Stimulated activated CD4-positive, alpha-beta T cell treated with anti-CD3 and anti-CD28 coated beads, Interleukin-12 subunit alpha, Interleukin-12 subunit beta, amount 100 ng/mL, for 4 hours (primary cell): ENCODE measurements around the gene QPRT.
"Not testable (repeated sequence)": the region's sequence is repeated elsewhere in the genome, so short reads cannot be mapped to it uniquely, and the experiment has no call there.

Experiments
- DNase-seq: peaks from one replicate; pipeline ENCODE4 v3.0.0-alpha.2; 2020

QPRT gene

DNA sequence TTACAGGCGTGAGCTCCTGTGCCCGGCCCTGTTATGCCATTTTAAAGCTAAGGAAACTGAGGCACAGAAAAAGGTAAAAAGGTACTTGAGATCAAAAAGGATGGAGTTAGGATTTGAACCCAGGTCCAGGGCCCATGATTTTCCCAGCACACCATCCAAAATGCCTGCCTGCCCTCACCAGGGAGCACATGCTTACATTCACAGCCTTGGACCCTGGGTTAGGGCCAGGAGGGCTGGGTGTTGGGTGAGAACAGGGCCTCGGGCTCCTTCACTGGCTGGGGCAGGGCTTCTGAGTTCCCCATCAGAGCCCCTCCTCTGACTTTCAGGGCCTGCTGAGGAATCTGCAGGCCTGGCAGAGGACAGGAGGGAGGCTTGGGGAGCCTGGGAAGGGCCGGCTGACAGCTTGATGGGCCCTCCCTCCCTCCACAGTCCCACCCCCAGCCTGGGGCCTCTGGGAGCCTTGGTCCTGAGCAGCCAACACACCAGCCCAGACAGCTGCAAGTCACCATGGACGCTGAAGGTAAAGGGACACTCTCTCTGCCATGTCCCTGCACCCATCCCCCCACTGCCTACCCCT, at the start of gene QPRT:
Gene QPRT, plus strand, starts transcription at position 490 of the 577 bp plus-strand sequence. Its CDS starts 18 bp downstream, at position 508.
- no peak for DNase-seq

GRCh38 chr16:29629318-29629717, 49.7 kb upstream of the QPRT start:
- not testable (repeated sequence) for DNase-seq

DNA sequence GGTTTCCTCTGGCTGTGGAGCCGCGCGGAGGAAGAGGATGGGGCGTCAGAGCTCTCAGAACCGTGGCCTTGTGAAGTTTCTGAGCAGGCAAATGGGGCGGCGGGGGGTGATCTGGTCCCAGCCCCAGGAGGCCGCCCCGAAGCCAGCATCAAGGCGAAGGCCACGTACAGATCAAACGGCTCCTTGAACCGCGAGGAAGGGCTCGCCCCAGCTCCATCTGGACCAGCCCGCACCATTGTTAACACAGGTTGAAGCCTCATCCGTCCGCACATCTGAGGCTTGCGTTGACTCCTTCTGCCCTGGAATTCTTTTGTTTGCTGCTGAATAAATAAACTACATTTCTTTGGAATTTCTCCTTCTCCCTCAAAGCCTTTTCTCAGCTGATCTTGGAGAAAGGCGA, 47.3 kb upstream of the QPRT start:
- not testable (repeated sequence) for DNase-seq

DNA sequence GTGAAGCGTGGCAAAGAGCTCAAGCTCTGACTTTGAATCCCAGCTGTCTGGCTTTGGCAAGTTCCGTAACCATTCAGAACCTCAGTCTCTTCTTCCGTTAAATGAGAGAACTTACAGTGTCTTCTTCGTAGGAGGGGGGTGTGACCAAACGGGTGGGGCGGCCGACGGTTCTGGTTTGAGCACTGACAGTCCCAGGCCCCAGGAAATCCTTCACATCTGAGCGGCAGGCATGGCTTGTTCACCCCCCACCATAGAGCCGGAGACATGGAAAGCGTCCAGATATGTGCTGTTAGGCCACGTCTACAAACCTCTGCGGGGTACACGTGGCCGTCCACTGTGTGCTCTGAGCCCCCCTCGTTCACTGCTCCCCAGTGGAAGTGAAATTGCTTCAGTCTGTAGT, 43.1 kb upstream of the QPRT start:
- not testable (repeated sequence) for DNase-seq

DNA sequence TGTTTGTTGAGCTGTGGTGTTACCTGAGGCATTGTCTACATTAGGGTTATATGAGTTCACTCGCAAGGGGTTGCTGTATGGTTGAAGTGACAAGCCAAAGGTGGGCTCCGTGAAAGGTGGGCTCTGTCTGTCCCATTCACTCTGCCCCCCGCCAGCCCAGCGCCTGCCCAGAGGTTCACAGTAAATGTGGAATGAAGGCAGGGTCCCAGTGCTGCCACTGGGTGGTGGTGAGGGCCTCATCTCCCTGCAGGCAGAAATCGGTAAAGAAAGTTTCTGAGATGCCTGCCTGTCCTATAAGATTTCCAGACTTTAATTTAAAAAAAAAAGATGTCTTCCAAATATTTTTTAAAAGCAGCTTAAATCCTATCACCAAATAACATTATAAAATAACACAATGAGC, 42.6 kb upstream of the QPRT start:
- not testable (repeated sequence) for DNase-seq

DNA sequence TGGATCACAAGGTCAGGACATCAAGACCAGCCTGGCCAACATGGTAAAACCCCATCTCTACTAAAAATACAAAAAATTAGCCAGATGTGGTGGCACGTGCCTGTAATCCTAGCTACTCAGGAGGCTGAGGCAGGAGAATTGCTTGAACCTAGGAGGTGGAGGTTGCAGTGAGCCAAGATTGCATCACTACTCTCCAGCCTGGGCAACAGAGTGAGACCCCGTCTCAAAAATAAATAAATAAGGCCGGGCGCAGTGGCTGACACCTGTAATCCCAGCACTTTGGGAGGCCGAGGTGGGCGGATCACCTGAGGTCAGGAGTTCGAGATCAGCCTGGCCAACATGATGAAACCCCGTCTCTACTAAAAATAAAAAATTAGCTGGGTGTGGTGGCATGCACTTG, 40.2 kb upstream of the QPRT start:
- not testable (repeated sequence) for DNase-seq

DNA sequence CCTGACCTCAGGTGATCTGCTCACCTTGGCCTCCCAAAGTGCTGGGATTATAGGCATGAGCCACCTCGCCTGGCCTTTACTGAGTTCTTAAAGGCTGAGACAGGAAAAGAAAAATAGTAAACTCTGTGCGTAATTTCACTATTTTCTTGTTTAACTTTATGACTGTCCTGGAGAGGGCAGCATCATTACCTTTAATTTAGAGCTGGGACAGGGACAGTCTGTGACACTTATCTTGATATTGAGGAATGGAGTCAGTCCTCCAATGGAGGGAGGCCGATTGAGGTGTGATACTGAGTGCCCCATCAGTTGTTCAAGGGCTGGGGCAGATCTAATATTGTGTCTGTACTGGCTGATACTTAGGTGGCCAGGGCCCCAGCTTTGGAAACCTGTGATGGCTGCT, 37.4 kb upstream of the QPRT start:
- no peak for DNase-seq

GRCh38 chr16:29643596-29643995, 35.4 kb upstream of the QPRT start:
- DNase-seq: no peak

DNA sequence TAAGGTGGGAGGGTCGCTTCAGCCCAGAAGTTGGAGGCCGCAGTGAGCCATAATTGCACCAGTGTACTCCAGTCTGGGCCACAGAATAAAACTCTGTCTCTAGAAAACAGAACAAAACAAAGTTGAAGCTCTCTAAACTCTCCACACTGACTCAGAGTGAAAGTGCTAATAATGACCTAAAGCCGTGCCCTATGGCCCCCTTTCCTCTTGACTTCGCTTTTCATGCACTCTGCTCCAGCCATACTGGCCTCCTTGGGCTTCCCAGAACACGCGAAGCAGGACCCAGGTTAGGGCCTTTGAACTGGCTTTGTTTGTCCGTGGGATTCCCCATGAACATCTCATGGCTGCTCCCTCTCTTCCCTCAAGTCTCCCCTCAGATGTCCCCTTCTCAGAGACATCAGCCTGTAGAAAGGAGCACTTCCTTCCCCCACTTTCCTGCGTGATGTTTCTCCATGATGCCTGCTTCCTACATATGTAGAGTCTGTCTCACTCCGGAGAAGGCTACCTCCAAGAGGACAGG, 34.6 kb upstream of the QPRT start:
- no peak for DNase-seq

GRCh38 chr16:29644973-29645693, 33.8 kb upstream of the QPRT start:
- no peak for DNase-seq

GRCh38 chr16:29645694-29646187, 33.2 kb upstream of the QPRT start:
- no peak for DNase-seq

DNA sequence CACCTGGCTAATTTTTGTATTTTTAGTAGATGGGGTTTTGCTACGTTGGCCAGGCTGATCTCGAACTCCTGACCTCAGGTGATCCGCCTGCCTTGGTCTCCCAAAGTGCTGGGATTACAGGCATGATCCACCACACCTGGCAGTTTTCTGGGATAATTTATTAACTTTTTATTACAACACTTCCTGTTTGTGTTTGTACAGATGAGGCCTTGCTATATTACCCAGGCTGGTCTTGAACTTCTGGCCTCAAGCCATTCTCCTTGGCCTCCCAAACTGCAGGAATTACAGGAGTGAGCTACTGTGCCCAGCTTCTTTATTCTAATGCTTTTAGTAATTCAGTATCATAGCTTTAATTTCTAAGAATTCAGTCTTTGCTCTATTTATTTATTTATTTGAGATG, 32.0 kb upstream of the QPRT start:
- no peak for DNase-seq

DNA sequence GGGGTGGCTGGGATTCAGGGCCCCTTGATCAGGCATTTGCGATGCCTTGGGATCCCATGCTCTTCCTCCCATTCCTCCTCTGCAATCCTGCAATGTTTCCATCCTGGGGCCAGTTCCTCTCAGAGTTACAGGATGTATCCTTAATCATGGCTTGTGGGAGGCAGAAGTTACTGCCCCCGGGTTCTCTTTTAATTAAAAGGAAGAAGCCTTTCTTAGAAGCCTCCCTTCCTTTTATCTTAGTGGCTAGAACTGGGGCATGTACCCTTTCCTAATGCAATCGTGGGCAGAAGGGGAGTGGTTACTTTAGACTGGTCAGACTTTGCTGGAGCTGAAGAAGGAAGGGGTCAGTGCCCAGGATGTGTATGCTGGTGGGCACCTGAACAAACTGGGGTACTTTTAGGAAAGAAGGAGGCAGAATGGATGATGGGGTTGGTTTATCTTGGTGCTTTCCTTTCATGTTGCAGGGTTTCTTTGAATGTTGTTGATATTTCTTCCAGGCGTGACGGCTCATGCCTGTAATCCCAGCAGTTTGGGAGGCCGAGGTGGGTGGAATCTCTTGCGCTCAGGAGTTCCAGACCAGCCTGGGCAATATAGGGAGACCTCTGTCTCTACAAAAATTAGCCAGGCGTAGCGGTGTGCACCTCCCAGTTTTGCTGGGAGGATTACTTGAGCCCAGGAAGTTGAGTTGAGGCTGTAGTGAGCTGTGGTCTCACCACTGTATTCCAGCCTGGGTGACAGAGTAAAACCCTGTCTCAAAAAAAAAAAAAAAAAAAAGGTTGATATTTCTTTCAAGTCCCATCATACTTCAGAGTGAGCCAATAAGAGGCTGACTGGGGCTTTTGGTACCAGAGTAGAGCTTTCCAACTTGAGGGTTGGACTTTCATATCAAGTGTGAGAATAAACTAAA, 29.1 kb upstream of the QPRT start:
- DNase-seq: no peak

DNA sequence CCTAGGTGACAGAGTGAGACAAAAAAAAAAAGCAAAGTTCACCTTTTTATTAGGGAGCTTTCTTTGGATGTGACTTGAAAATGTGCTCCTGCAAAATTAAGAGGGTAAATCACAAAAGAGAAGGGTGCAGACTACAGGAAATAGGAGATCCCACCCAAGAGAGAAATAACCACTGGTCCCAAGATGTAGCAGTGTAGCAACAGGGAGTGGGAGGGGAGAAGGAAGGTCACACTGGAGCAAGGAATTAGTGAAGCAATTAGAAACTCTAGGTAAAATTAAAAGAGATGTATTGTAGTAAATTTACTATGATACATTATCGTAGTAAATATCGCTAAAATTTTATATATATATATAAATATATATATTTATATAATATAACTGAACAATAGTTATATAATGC, 28.2 kb upstream of the QPRT start:
- no peak for DNase-seq

DNA sequence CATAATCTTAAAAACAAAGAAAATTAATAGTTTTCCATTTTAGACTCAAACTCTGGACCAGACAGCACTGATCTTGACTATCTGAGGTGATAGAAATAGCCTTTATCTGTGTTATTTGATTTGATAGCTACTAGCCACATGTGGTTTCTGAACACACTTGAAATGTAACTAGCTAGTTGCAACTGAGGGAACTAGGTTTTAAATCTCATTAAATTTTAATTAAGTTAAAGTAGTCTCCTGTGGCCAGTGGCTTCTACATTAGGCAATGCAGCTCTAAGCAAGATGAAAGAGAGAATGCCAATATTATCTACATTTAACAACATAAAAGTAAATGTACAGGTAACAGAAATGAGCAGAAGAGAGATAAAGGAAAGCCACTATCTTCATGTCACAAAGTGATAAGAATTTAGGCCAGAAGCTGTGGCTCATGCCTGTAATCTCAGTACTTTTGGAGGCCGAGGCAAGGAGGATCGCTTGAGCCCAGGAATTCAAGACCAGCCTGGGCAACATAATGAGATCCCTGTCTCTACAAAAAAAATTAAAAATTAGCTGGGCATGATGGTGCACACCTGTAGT, 27.1 kb upstream of the QPRT start:
- DNase-seq: no peak

DNA sequence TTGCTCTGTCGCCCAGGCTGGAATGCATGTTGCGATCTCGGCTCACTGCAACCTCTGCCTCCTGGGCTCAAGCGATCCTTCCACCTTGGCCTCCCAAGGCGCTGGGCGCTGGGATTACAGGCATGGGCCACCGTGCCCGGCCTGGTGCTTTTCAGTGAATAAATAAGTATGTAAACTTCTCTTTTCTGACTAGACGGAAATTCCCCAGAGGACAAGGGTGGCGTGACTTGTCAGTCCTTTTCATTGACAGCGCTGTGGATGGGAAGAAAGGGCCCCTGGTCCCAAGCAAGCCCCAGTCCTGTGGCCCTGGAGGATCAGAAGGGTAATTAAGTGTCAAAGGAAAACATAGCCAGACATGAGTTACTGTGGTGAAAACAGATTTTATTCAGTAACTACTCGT, 25.5 kb upstream of the QPRT start:
- DNase-seq: no peak

DNA sequence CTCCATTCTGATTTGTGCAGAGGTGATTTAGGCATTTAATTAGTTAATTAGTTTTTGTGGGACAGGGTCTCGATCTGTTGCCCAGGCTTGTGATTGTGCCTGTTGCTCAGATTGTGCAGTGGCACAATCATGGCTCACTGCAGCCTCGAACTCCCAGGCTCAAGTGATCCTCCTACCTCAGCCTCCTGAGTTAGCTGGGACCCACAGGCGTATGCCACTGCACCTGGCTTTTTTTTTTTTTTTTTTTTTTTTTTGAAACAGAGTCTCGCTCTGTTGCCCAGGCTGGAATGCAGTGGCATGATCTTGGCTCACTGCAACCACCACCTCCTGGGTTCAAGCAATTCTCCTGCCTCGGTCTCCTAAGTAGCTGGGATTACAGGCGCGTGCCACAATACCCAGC, 25.1 kb upstream of the QPRT start:
- not testable (repeated sequence) for DNase-seq

- no peak for DNase-seq
These were observed 22.1 kb upstream of the QPRT start for GRCh38 chr16:29656688-29657523.

DNA sequence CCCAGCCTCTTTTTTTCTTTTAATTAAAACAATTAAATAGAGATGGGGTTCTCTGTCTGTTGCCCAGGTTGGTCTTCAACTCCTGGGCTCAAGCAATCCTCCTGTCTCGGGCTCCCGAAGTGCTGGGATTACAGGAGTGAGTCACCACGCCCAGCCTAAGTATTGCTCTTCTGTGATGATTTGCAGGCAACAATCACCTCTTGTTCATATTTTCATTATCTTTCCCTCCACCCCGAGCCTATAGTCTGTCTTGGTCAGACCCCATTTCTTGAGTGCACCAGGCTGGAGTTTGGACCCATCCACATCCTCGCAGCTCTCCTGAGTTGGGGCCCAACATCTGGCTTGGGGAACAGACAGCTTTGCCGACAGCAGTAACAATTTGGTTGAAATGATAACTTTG, 20.3 kb upstream of the QPRT start:
- no peak for DNase-seq

- no peak for DNase-seq
These were observed 16.8 kb upstream of the QPRT start for GRCh38 chr16:29662000-29662728.

DNA sequence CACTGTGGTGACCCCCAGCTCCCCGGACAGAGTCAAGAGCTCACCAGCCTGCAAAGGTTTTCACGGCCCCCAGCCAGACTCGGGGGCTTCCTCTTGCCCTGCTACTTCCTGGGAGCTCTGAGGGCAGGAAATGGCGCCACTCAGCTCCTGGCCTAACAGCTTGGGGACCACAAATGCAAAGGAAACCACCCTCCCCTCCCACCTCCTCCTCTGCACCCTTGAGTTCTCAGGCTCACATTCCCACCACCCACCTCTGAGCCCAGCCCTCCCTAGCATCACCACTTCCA, 16.3 kb upstream of the QPRT start:
- DNase-seq: peak; percentile 13
